GF-D8 (cell line): Measurements from ENCODE around the gene TNRC18.
"Not testable (repeated sequence)": the region's sequence is repeated elsewhere in the genome, so short reads cannot be mapped to it uniquely, and the experiment has no call there.

Experiments
- DNase-seq: peaks from one replicate; lab custom pipeline; 2025; lab: John Stamatoyannopoulos, UW

The TNRC18 gene

GRCh38 chr7:5294169-5294987, 129.3 kb downstream of the TNRC18 start:
- no peak for DNase-seq

- DNase-seq = not testable (repeated sequence)
These were observed 131.8 kb downstream of the TNRC18 start for GRCh38 chr7:5291711-5292335.

GRCh38 chr7:5291301-5291700, 132.3 kb downstream of the TNRC18 start:
- no peak for DNase-seq

GRCh38 chr7:5289355-5289754, 134.3 kb downstream of the TNRC18 start:
- no peak for DNase-seq

- DNase-seq = not testable (repeated sequence)
These were observed 135.1 kb downstream of the TNRC18 start for GRCh38 chr7:5288560-5288959.

GRCh38 chr7:5287802-5288201, 135.8 kb downstream of the TNRC18 start:
- no peak for DNase-seq

GRCh38 chr7:5287373-5287772, 136.3 kb downstream of the TNRC18 start:
- not testable (repeated sequence) for DNase-seq

GRCh38 chr7:5286933-5287332, 136.7 kb downstream of the TNRC18 start:
- DNase-seq = no peak

- no peak for DNase-seq
These were observed 139.0 kb downstream of the TNRC18 start for GRCh38 chr7:5284304-5285281.

- no peak for DNase-seq
These were observed 140.0 kb downstream of the TNRC18 start for GRCh38 chr7:5283421-5284303.

GRCh38 chr7:5282543-5283316, 140.9 kb downstream of the TNRC18 start, which contains the start of gene SLC29A4:
Gene SLC29A4 (plus strand): TSS chr7:5282943. CDS start chr7:5287817, 4,874 bp downstream.
- DNase-seq = no peak

- not testable (repeated sequence) for DNase-seq
These were observed 141.8 kb downstream of the TNRC18 start for GRCh38 chr7:5281598-5282500.

GRCh38 chr7:5279734-5280133, 143.9 kb downstream of the TNRC18 start:
- DNase-seq = no peak

- DNase-seq = no peak
These were observed 144.9 kb downstream of the TNRC18 start for GRCh38 chr7:5278766-5279165.

GRCh38 chr7:5276611-5277010, 147.0 kb downstream of the TNRC18 start:
- no peak for DNase-seq

GRCh38 chr7:5276123-5276522, 147.5 kb downstream of the TNRC18 start:
- DNase-seq = not testable (repeated sequence)

GRCh38 chr7:5275510-5275909, 148.1 kb downstream of the TNRC18 start:
- DNase-seq = not testable (repeated sequence)

- not testable (repeated sequence) for DNase-seq
These were observed 148.6 kb downstream of the TNRC18 start for GRCh38 chr7:5274985-5275431.

- DNase-seq = no peak
These were observed 149.2 kb downstream of the TNRC18 start for GRCh38 chr7:5274441-5274840.
